DOHH2 (cell line): ENCODE results near the gene ABAT.

Source experiments
- EZH2phosphoT487 ChIP-seq: fragments of 200-600 bp; sonication (generic); IDR thresholded peaks from 2 replicates; pipeline ENCODE4 v1.6.1; 2017; ENCODE audit warnings: borderline replicate concordance, mild to moderate bottlenecking, antibody characterized with exemption, low read length, moderate library complexity, mixed read lengths
- TF ChIP-seq, protein P1 (sequence below): fragments of 200-600 bp; sonication (generic); IDR thresholded peaks from one replicate; pipeline ENCODE4 v1.5.1; 2014; ENCODE audit warnings: antibody characterized with exemption, mild to moderate bottlenecking, low read depth, low read length; ENCODE audit not compliant: poor library complexity, severe bottlenecking

- TF ChIP-seq, protein P1, sequence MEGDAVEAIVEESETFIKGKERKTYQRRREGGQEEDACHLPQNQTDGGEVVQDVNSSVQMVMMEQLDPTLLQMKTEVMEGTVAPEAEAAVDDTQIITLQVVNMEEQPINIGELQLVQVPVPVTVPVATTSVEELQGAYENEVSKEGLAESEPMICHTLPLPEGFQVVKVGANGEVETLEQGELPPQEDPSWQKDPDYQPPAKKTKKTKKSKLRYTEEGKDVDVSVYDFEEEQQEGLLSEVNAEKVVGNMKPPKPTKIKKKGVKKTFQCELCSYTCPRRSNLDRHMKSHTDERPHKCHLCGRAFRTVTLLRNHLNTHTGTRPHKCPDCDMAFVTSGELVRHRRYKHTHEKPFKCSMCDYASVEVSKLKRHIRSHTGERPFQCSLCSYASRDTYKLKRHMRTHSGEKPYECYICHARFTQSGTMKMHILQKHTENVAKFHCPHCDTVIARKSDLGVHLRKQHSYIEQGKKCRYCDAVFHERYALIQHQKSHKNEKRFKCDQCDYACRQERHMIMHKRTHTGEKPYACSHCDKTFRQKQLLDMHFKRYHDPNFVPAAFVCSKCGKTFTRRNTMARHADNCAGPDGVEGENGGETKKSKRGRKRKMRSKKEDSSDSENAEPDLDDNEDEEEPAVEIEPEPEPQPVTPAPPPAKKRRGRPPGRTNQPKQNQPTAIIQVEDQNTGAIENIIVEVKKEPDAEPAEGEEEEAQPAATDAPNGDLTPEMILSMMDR = no peak
- no peak for TF ChIP-seq EZH2phosphoT487
These were observed 86.7 kb downstream of the ABAT start for GRCh38 chr16:8761078-8761477.
